ENCODE results near the gene WFIKKN1. TPM values are rescaled to one million over a fixed set of nuclear protein-coding genes. Genes with fewer than 3 reads are reported as not detected.

The WFIKKN1 gene
- total RNA-seq, 2 donors from 2014 or later: 0.21 to 0.50 TPM

GRCh38 chr16:676565-676902 is 45.7 kb downstream of the WFIKKN1 start:
- intact Hi-C loops (cut with DNase I): no loop called here
- DNase-seq: no peak

GRCh38 chr16:676913-677312 is 46.1 kb downstream of the WFIKKN1 start:
- ATAC-seq (no peak), DNase-seq (no peak)
- intact Hi-C loops (cut with DNase I): no loop called here

More at GRCh38 chr16:676565-676902, 45.7 kb downstream of the WFIKKN1 start:
- ATAC-seq: no peak

GRCh38 chr16:677316-678190 is 46.8 kb downstream of the WFIKKN1 start:
- no peak for DNase-seq
- ATAC-seq: no peak
- intact Hi-C loops (cut with DNase I): no loop called here

- DNase-seq (no peak), ATAC-seq (no peak)
- intact Hi-C loops (cut with DNase I): no loop called here
These were observed 47.5 kb downstream of the WFIKKN1 start for GRCh38 chr16:678209-678857.

GRCh38 chr16:678858-679813 is 48.4 kb downstream of the WFIKKN1 start:
- DNase-seq (peak; percentile 87), ATAC-seq (peak; percentile 40 to 43)
- intact Hi-C loops (cut with DNase I): no loop called here

- intact Hi-C loops (cut with DNase I): no loop called here
- ATAC-seq (peak; percentile 73 to 75), DNase-seq (peak; percentile 90)
These were observed 49.2 kb downstream of the WFIKKN1 start, which contains the start of gene STUB1 for GRCh38 chr16:679814-680624. TSS of gene STUB1 (plus strand) at chr16:680410. CDS start at chr16:680526, 116 bp downstream.

GRCh38 chr16:680625-680945 is 49.8 kb downstream of the WFIKKN1 start:
- DNase-seq (no peak), ATAC-seq (no peak)
- intact Hi-C loops (cut with DNase I): no loop called here

GRCh38 chr16:680967-681745 is 50.4 kb downstream of the WFIKKN1 start:
- ATAC-seq: no peak
- DNase-seq: no peak
- intact Hi-C loops (cut with DNase I): no loop called here

- intact Hi-C loops (cut with DNase I): no loop called here
- no peak for ATAC-seq
- DNase-seq: no peak
These were observed 51.1 kb downstream of the WFIKKN1 start for GRCh38 chr16:681746-682427.

GRCh38 chr16:682493-683395 is 52.0 kb downstream of the WFIKKN1 start:
- ATAC-seq: no peak
- DNase-seq: no peak
- intact Hi-C loops (cut with DNase I): no loop called here

- intact Hi-C loops (cut with DNase I): no loop called here
- ATAC-seq: no peak
- no peak for DNase-seq
These were observed 52.7 kb downstream of the WFIKKN1 start for GRCh38 chr16:683396-684070.

Other genes starting within 250 kb of the WFIKKN1 start
- gene PGAP6, start 249.0 kb upstream of the WFIKKN1 start, total RNA-seq: 10 to 100 TPM; 27.3 to 33.5 TPM
- 10 to 100 TPM; 45.3 to 71.1 TPM for gene NME4, start 233.8 kb upstream of the WFIKKN1 start, total RNA-seq
- 10 to 100 TPM in 1 of 2 donors, 1 to 10 TPM in 1; 8.9 to 15.9 TPM for gene DECR2, start 229.1 kb upstream of the WFIKKN1 start, total RNA-seq
- 10 to 100 TPM; 24.2 to 38.1 TPM for gene RAB11FIP3, start 205.3 kb upstream of the WFIKKN1 start, total RNA-seq
- gene CAPN15, start 103.3 kb upstream of the WFIKKN1 start, total RNA-seq: 10 to 100 TPM; 19.2 to 25.8 TPM
- not detected for gene PRR35, start 70.6 kb upstream of the WFIKKN1 start, total RNA-seq
- gene NHLRC4, start 64.0 kb upstream of the WFIKKN1 start, total RNA-seq: under 1 TPM; 0.10 to 0.97 TPM
- 10 to 100 TPM; 19.1 to 21.3 TPM for gene PIGQ, start 61.0 kb upstream of the WFIKKN1 start, total RNA-seq
- gene RAB40C, start 40.9 kb upstream of the WFIKKN1 start, total RNA-seq: 10 to 100 TPM in 1 of 2 donors, 1 to 10 TPM in 1; 9.9 to 13.5 TPM
- gene METTL26, start 5.3 kb downstream of the WFIKKN1 start, total RNA-seq: 10 to 100 TPM; 42.8 to 61.8 TPM
- gene MCRIP2, start 10.8 kb downstream of the WFIKKN1 start, total RNA-seq: 100 to 1,000 TPM in 1 of 2 donors, 10 to 100 TPM in 1; 92.8 to 117 TPM
- gene WDR90, start 18.4 kb downstream of the WFIKKN1 start, total RNA-seq: 10 to 100 TPM in 1 of 2 donors, 1 to 10 TPM in 1; 9.6 to 15.5 TPM
- gene RHOT2, start 37.1 kb downstream of the WFIKKN1 start, total RNA-seq: 100 to 1,000 TPM in 1 of 2 donors, 10 to 100 TPM in 1; 73.8 to 106 TPM
- 1 to 10 TPM; 1.2 TPM for gene RHBDL1, start 44.7 kb downstream of the WFIKKN1 start, total RNA-seq
- gene STUB1, start 49.4 kb downstream of the WFIKKN1 start, total RNA-seq: 100 to 1,000 TPM in 1 of 2 donors, 10 to 100 TPM in 1; 89.1 to 101 TPM
- 10 to 100 TPM; 45.5 to 48.9 TPM for gene JMJD8, start 53.3 kb downstream of the WFIKKN1 start, total RNA-seq
- 1 to 10 TPM; 8.2 TPM for gene WDR24, start 59.4 kb downstream of the WFIKKN1 start, total RNA-seq
- 1 to 10 TPM in 1 of 2 donors, under 1 TPM in 1; 0.32 to 1.0 TPM for gene FBXL16, start 74.8 kb downstream of the WFIKKN1 start, total RNA-seq
- gene METRN, start 84.1 kb downstream of the WFIKKN1 start, total RNA-seq: 10 to 100 TPM; 53.7 to 56.8 TPM
- gene ANTKMT, start 90.2 kb downstream of the WFIKKN1 start, total RNA-seq: 10 to 100 TPM; 32.5 to 36.8 TPM
- gene CCDC78, start 95.5 kb downstream of the WFIKKN1 start, total RNA-seq: under 1 TPM; 0.50 to 0.56 TPM
- 10 to 100 TPM; 12.0 to 15.8 TPM for gene HAGHL, start 96.1 kb downstream of the WFIKKN1 start, total RNA-seq
- gene CIAO3, start 110.0 kb downstream of the WFIKKN1 start, total RNA-seq: 10 to 100 TPM; 22.6 to 23.3 TPM
- 10 to 100 TPM; 12.6 to 13.0 TPM for gene MSLN, start 129.7 kb downstream of the WFIKKN1 start, total RNA-seq
- gene RPUSD1, start 157.4 kb downstream of the WFIKKN1 start, total RNA-seq: 10 to 100 TPM; 11.1 to 11.4 TPM
- gene CHTF18, start 157.6 kb downstream of the WFIKKN1 start, total RNA-seq: 1 to 10 TPM; 4.7 to 8.8 TPM
- not detected for gene GNG13, start 169.7 kb downstream of the WFIKKN1 start, total RNA-seq